ENCODE results near the gene LRRC8B. TPM values are rescaled to one million over a fixed set of nuclear protein-coding genes. Genes with fewer than 3 reads are reported as not detected.

LRRC8B gene
- total and polyA plus RNA-seq, 2 of the 13 experiments (the other 11 are each of a cell fraction or from before 2014, with no cell fraction given), result 4.9 to 7.6 TPM

DNA sequence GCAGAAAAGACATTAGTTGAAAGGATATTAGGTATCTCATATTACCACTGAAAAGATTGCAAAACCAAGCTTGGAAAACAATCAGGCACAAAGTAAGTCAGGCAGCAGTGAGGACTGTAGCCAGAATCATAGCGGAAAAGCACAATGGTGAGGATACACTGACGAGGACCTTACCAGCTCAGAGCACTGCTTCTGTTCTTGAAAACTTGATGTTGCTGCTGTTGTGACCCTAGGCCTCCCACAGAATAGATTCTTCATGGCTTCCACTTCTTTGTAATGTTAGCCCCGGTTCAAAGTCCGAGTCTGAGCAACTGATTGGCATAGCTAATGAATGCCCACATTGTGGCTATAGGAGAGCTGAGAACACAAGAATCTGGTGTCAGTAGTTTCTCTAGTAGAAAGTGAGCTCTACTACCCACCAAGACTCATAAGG is 63.1 kb downstream of the LRRC8B start (continued):
- TF ChIP-seq, protein P1, sequence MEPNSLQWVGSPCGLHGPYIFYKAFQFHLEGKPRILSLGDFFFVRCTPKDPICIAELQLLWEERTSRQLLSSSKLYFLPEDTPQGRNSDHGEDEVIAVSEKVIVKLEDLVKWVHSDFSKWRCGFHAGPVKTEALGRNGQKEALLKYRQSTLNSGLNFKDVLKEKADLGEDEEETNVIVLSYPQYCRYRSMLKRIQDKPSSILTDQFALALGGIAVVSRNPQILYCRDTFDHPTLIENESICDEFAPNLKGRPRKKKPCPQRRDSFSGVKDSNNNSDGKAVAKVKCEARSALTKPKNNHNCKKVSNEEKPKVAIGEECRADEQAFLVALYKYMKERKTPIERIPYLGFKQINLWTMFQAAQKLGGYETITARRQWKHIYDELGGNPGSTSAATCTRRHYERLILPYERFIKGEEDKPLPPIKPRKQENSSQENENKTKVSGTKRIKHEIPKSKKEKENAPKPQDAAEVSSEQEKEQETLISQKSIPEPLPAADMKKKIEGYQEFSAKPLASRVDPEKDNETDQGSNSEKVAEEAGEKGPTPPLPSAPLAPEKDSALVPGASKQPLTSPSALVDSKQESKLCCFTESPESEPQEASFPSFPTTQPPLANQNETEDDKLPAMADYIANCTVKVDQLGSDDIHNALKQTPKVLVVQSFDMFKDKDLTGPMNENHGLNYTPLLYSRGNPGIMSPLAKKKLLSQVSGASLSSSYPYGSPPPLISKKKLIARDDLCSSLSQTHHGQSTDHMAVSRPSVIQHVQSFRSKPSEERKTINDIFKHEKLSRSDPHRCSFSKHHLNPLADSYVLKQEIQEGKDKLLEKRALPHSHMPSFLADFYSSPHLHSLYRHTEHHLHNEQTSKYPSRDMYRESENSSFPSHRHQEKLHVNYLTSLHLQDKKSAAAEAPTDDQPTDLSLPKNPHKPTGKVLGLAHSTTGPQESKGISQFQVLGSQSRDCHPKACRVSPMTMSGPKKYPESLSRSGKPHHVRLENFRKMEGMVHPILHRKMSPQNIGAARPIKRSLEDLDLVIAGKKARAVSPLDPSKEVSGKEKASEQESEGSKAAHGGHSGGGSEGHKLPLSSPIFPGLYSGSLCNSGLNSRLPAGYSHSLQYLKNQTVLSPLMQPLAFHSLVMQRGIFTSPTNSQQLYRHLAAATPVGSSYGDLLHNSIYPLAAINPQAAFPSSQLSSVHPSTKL (CRISPR knock-in tag; IDR thresholded peaks at IDR 0.05), result peak; percentile 92
- TF ChIP-seq HNF4G (IDR thresholded peaks at IDR 0.05; ENCODE audit: borderline replicate concordance, low read depth, low read length) (peak; percentile 73), HNF4G (CRISPR knock-in tag; IDR thresholded peaks at IDR 0.05; ENCODE audit: borderline replicate concordance, low read depth) (no peak), POLR2G (IDR thresholded peaks at IDR 0.05; ENCODE audit: low read depth, low read length) (peak; percentile 55), KDM6A (CRISPR knock-in tag; IDR thresholded peaks at IDR 0.05; ENCODE audit: low read depth) (peak; percentile 50; the same call in 1 of the 2 replicates), KAT8 (CRISPR knock-in tag; IDR thresholded peaks at IDR 0.05) (peak; percentile 55; the same call in 1 of the 2 replicates), ZMYM4 (CRISPR knock-in tag; IDR thresholded peaks at IDR 0.05) (peak; percentile 62), ZFP36L1 (CRISPR knock-in tag; IDR thresholded peaks at IDR 0.05) (0 out of 2 replicates have a peak, but pooled peaks have one; percentile 34), MEIS2 (CRISPR knock-in tag; IDR thresholded peaks at IDR 0.05) (no peak), FOXA3 (CRISPR knock-in tag; IDR thresholded peaks at IDR 0.05) (peak; percentile 27; the same call in 1 of the 2 replicates), SALL1 (CRISPR knock-in tag; IDR thresholded peaks at IDR 0.05) (peak; percentile 63), CREB1 (IDR thresholded peaks at IDR 0.05) (no peak), CREB1 (CRISPR knock-in tag; IDR thresholded peaks at IDR 0.05) (peak; percentile 75), SIX1 (CRISPR knock-in tag; IDR thresholded peaks at IDR 0.05; ENCODE audit: borderline replicate concordance) (peak; percentile 66; the same call in 1 of the 2 replicates), SOX13 (IDR thresholded peaks at IDR 0.05) (peak; percentile 18; the same call in 1 of the 2 replicates), SOX13 (CRISPR knock-in tag; conservative IDR thresholded peaks at IDR 0.05 in 1 of 2, IDR thresholded peaks at IDR 0.05 in 1 of 2) (peak in 1 of 2 experiments; percentile 86; a peak in 2 of 4 replicates), NCOR1 (IDR thresholded peaks at IDR 0.05; ENCODE audit: borderline replicate concordance, low read length) (peak; percentile 60; the same call in 1 of the 2 replicates), GABPB1 (CRISPR knock-in tag; IDR thresholded peaks at IDR 0.05) (no peak), SOX6 (IDR thresholded peaks at IDR 0.05) (no peak), SOX6 (CRISPR knock-in tag; IDR thresholded peaks at IDR 0.05) (peak; percentile 72), GATAD2A (CRISPR knock-in tag; IDR thresholded peaks at IDR 0.05) (peak; percentile 82)
- TF ChIP-seq, protein P2, sequence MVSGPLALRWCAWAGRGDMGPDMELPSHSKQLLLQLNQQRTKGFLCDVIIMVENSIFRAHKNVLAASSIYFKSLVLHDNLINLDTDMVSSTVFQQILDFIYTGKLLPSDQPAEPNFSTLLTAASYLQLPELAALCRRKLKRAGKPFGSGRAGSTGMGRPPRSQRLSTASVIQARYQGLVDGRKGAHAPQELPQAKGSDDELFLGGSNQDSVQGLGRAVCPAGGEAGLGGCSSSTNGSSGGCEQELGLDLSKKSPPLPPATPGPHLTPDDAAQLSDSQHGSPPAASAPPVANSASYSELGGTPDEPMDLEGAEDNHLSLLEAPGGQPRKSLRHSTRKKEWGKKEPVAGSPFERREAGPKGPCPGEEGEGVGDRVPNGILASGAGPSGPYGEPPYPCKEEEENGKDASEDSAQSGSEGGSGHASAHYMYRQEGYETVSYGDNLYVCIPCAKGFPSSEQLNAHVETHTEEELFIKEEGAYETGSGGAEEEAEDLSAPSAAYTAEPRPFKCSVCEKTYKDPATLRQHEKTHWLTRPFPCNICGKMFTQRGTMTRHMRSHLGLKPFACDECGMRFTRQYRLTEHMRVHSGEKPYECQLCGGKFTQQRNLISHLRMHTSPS (CRISPR knock-in tag; IDR thresholded peaks at IDR 0.05; ENCODE audit: low read depth), result peak; percentile 27; the same call in 1 of the 2 replicates
- TF ChIP-seq, protein P3, sequence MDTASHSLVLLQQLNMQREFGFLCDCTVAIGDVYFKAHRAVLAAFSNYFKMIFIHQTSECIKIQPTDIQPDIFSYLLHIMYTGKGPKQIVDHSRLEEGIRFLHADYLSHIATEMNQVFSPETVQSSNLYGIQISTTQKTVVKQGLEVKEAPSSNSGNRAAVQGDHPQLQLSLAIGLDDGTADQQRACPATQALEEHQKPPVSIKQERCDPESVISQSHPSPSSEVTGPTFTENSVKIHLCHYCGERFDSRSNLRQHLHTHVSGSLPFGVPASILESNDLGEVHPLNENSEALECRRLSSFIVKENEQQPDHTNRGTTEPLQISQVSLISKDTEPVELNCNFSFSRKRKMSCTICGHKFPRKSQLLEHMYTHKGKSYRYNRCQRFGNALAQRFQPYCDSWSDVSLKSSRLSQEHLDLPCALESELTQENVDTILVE (CRISPR knock-in tag; IDR thresholded peaks at IDR 0.05), result 0 out of 2 replicates have a peak, but pooled peaks have one; percentile 27
- TF ChIP-seq, protein P4, sequence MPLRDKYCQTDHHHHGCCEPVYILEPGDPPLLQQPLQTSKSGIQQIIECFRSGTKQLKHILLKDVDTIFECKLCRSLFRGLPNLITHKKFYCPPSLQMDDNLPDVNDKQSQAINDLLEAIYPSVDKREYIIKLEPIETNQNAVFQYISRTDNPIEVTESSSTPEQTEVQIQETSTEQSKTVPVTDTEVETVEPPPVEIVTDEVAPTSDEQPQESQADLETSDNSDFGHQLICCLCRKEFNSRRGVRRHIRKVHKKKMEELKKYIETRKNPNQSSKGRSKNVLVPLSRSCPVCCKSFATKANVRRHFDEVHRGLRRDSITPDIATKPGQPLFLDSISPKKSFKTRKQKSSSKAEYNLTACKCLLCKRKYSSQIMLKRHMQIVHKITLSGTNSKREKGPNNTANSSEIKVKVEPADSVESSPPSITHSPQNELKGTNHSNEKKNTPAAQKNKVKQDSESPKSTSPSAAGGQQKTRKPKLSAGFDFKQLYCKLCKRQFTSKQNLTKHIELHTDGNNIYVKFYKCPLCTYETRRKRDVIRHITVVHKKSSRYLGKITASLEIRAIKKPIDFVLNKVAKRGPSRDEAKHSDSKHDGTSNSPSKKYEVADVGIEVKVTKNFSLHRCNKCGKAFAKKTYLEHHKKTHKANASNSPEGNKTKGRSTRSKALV (CRISPR knock-in tag; IDR thresholded peaks at IDR 0.05), result no peak
